Left renal cortex interstitium (tissue), 4 donors: ENCODE results near the gene TCF12. TPM values are rescaled to one million over a fixed set of nuclear protein-coding genes. Genes with fewer than 3 reads are reported as not detected.
A peak's percentile ranks its signal among the peaks of the same experiment; 100 is the strongest.
"Not testable (repeated sequence)": the region's sequence is repeated elsewhere in the genome, so short reads cannot be mapped to it uniquely, and the experiment has no call there.

Experiments
- DNase-seq, 4 donors: peaks; one replicate each; pipeline ENCODE4 v3.0.0-alpha.2; 2013; ENCODE audit warnings: low read depth in 4 of 4, low spot score in 2 of 4, missing footprints in 1 of 4
- polyA plus RNA-seq, 4 donors: library from polyadenylated mRNA; unstranded; fragments of 120-200 nt; gene quantifications; one replicate each; pipeline ENCODE4 v1.2.1, GENCODE V29; 2013; ENCODE audit not compliant: insufficient read length in 4 of 4

Gene TCF12
- polyA plus RNA-seq, 4 donors, result 153 to 190 (median 164) TPM

DNA sequence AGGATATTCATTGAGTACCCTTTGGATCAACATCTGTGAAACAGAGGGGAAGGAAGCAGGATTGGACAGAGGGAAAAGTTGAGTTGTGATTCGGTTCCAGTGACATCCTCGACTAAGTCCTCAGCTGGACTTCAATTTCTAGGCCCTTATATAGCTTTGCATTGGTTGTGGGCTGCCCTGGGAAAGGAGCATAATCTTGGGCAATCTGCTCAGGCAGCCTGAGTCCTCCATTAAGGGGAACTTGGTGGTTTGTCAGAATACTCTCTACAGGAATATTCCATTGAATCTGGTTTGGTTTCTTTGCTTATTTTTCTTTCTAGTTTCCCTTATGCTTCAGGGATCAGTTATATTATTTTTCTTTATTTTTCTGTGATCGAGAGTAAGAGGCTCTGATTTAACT is 94.1 kb downstream of the TCF12 start:
- no peak for DNase-seq

DNA sequence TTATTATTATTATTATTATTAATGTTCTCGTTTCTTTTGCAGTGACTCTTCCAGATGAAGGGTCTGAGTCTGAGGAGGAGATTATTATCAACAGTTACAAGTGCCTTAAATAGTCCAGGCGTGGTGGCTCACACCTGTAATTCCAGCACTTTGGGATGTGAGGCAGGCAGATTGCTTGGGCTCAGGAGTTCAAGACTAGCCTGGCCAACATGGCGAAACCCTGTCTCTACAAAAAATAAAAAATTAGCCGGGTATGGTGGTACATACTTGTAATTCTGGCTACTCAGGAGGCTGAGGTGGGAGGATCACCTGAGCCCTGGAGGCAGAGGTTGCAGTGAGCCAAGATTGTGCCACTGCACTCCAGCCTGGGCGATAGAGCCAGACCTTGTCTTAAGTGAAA is 96.5 kb downstream of the TCF12 start:
- DNase-seq, result not testable (repeated sequence)

DNA sequence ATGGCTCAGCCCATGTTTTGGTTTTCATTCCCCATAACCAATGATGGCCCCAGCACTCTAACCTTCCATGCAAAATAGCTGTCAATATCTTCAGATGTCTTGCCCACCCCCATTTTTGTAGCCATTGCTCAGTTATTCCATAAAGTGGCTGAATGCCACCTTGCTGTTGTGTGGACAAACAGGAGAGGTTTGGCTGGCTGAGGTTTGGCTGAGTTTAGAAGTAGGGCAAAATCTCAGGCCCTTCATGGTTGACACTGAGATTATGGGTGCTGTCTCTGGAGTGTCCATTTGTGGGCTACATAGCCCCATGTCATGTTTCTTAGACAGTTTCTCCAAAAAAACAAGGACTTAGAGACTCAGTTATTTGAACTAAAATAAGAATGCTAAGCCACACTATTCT is 96.9 kb downstream of the TCF12 start:
- DNase-seq, result no peak

DNA sequence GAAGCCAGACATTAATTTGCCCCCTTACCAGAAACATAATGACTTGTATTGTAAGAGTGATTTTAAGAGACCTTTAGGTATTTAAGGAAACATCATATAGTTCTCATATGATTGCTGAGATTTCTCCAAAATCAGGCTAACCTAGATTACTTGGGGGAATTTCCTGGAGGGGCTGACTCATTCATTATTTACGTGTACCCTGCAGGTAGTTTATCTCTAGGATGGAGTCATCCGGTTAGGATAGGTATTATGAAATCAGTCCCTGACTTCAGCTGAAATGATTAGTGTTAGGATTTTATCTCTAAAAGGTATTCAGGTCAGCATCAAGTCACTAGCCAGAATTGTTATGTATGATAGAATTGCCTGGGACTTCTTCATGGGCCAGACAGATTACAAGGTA is 97.5 kb downstream of the TCF12 start:
- DNase-seq, result no peak

DNA sequence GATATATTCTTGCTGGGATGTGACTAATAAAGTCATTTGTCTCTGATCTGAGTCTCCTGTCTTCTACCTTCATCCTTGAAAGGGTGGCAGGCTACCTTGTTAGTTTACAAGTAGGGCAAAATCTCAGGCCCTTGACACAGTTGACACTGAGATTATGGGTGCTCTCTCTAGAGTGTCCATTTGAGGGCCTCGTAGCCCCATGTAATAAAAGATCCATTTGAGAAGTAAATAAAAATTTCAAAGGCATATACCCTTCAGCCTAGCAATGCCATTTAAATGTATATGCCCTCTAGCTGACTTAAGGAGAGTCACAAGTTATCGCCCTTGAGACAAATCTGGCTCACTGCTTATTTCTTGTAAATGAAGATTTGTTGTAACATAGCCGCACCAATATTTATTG is 98.6 kb downstream of the TCF12 start:
- DNase-seq, result no peak

DNA sequence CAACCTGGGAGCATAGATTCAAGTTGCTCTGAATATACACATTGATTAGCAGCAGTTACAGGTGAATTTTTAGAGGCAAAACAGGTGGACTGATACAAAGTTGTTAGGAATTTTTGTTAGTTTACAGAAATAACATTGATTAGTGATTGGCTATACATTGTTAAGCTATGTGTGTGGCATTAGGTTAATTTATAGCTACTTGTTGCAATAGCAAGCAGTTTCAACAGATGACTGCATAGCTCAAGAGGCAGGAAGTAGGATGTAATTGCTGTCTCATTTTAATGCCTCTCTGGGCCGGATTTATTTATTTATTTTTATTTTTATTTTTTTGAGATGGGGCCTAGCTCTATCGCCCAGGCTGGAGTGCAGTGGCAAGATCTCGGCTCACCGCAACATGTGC is 99.7 kb downstream of the TCF12 start:
- no peak for DNase-seq

DNA sequence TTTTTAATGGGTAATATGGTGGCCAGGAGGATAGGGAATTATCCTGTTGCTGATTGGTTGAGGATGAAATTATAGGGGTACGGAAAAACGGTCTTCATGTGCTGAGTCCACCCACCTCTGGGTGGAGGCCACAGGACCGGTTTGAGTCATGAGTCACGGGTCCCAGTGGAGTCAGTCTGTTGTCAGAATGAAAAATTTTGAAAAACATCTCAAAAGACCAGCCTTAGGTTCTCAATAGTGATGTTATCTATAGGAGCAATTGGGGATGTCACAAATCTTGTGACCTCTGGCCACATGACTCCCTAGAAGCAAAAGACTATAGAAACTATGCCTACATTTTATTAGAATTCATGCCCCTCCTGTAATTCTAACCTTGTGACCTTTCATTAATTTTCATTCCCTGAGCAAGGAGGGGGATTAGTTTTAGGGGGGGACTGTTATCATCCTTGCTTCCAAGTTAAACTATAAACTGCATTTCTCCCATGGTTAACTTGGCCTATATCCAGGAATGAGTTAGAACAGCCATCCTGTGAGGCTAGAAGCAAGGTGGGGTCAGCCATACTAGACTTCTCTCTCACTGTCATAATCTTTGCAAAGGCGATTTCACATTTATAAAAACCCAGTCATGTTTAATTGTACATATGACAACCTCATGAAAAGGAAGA is 101.2 kb downstream of the TCF12 start:
- no peak for DNase-seq

DNA sequence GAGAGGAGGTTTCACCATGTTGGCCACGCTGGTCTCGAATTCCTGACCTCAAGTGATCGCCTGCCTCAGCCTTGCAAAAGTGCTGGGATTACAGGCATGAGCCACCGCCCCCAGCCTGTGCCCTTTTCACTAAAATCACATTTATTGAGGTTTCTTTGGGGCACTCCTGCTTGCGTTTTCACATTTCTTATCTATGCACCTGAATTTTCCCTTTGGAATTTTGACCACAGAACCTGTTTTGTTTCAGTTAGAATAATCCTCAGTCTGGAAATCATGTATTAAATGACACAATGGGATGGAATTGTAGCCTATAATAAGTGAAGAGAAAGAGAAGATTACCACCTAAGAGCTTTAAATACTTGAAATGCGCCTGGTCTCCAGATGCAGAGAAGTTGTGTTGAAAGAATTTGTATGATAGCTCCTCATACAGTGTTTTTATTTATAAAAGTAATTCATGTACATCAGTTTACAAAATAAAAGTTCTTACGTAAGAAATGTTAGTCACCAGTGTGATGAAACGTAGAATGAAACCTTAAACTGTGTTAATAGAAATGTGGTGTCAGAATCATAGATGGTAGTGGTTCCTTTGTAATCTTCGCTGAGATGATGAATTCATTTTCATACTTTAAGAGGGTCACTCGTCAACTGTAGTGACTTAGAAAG is 107.0 kb downstream of the TCF12 start:
- DNase-seq, result no peak

DNA sequence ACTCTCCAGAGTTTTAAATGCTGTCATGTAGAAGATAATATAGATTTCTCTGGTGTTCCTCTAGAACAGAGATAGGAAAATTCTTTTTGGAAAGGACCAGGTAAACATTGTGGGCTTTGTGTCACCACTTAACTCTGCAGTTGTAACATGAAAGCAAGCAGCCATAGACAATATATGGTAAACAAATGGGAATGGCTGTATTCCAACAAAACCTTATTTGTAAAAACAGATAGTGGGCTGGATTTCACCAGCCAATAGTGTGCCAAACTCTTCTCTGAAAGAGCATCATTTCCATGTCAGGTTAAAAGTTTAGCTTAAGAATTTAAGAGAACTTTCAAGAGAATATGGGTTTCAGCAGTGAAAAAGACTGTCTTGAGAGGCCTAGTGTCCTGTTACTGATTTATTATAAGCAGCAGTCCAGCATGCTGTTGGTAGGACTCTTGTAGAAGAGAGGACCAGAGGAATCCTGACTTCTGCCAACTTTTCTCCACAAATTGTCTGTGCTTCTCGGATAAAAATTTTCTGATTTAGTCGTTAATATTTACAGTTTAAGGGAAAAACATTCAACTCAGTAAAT is 107.7 kb downstream of the TCF12 start:
- peak in 2 of 4 donors; percentile 21 to 36 for DNase-seq

DNA sequence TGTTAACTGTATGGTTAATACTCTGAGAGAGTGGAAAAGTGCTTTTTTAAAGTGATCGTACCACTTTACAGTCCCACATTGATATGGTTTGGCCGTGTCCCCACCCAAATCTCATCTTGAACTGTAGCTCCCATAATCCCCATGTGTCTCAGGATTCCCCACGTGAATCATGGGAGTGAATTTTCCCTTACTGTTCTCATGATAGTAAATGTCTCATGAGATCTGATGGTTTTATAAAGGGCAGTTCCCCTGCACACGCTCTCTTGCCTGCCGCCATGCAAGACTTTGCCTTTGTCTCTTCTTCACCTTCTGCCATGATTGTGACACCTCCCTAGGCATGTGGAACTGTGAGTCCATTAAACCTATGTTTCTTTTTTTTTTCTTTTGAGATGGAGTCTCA is 109.2 kb downstream of the TCF12 start:
- no peak for DNase-seq

DNA sequence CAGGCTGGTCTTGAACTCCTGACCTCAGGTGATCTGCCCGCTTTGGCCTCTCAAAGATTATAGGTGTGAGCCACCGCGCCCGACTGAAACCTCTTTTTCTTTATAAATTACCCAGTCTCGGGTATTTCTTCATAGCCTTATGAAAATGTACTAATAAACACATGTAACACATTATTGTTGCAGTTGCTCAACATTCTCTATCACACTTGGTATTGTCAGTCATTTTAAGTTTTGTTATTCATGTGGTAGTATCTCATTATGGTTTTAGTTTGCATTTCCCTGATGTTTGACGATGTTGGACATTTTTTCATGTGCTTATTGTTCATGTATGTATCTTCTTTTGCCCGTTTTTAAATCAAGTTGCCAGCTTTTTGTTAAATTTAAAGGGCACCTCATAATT is 109.7 kb downstream of the TCF12 start:
- no peak for DNase-seq

DNA sequence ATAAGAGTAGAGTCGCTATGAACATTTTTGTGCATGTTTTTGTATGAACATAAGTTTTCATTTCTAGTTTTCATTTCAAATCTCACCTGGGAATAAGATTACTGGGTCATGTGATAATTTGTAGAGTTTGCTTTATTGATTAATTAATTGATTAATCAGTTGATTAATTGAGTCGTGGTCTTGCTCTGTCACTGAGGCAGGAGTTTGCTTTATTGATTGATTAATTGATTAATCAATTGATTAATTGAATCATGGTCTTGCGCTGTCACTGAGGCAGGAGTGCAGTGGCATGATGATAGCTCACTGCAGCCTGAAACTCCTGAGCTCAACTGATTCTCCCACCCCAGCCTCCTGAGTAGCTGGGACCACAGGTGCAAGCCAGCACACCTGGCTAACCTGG is 111.6 kb downstream of the TCF12 start:
- no peak for DNase-seq

DNA sequence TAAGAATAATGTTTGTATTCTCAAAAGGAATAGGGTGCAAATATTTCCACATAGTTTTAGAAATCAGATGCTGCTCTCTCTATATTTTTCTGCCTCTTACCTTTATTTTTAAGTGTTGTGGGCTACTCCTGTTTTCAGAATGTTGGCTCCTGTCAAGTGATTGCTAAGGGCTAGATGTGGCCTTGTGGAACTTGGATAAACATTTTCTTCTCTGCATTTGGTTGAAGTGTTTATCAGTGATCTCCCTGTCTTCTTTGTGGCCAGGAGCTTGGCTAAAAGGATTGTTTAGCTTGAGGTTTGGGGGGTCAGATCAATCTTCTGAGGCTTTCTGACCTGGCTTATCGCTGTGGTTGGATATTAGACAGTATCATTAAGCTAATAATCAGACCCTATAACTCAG is 112.6 kb downstream of the TCF12 start:
- DNase-seq, result no peak

DNA sequence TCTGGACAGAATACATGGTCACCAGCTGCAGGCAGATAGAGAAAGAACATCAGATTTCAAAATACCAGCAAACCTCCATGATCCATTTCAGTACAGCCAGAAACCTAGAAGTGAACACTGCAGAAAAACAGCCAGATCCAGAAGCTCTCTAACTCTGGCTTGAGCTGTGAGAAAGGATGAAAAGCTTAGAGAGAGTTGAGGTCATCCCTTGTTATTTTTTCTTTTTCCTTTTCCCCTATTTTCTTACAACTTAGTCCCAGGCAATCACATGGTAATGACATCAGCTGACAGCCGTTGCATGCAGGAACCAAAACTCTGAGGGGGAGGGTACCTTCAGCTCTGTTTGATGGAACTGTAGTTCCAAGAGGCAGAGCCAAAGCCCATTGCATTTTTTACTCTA is 113.2 kb downstream of the TCF12 start:
- no peak for DNase-seq

DNA sequence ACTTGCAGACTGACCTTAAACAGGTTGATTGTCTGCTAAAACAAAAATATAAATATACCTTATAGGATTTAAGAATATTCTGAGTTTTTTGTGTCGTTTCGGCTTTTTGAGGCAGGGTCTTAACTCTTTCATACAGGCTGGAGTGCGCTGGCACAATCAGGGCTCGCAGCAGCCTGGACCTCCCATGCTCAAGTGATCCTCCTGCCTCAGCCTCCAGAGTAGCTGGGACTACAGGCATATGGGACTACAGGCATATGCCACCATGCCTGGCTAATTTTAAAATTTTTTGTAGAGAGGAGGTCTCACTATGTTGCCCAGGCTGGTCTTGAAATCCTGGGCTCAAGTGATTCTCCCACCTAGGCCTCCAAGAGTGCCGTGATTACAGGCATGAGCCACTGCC is 113.9 kb downstream of the TCF12 start:
- DNase-seq, result no peak

DNA sequence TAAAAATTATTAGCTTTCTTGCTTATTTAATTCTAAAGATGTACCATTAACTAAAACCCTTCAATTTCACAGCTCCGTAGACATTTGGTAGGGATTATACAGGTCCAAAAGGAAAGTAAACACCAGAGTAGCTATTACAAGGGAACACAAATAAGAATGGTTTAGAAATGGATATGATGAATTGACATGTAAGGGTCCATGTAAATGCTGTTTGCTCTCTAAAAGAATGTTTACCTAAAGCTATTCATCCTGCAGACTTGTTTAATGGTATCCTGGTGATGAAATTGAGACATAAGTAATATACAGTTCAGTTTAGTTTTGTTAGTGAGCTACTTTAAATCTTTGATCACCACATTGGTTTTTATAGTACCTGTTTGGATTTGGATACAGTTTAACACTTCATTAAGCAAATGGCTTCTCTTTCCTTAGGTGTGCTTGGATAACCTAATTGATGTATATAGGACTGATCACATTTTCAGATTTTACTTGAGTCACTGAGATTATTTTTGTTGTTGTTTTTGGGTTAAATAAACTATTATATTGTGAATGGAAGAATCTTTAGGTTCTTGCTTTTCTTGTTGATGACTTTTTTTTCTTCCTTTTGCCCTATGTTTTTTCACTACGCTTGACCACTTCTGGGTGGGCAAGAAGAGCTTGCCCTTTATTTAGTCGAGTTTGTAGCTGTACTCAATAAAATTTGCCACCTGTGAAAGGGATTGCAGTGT is 115.4 kb downstream of the TCF12 start:
- no peak for DNase-seq

DNA sequence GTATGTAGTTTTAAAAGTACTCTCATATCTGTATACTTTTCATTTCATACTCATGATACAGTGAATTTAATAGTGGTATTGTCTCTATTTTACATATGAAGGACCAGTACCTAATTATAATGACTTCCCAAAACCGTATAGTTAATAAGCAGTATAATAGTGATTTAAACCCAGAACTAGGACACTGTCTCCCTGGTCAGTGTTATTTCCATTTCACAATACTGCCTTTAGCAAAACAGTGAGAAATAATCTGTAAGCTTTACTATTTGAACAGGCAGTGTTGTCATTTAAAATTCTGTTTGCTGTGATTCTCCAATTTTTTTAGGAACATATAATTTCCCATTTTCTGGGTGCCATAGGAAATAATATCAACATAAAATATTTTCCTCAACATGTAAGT is 116.2 kb downstream of the TCF12 start:
- no peak for DNase-seq

DNA sequence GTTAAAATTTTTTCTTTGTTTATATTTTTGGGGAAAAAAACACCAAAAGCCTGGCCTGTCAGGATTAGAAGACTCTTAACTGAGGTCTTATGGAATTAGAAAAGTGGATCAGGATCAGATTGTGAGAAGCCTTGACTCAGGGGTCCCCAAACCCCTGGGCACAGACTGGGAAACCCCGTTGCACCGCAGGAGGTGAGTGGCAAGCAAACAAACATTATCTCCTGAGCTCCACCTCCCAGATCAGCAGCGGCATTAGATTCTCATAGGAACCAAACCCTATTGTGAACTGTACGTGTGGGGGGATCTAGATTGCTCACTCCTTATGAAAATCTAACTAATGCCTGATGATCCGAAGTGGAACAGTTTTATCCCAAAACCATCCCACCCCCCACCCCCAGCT is 117.2 kb downstream of the TCF12 start:
- DNase-seq, result no peak

DNA sequence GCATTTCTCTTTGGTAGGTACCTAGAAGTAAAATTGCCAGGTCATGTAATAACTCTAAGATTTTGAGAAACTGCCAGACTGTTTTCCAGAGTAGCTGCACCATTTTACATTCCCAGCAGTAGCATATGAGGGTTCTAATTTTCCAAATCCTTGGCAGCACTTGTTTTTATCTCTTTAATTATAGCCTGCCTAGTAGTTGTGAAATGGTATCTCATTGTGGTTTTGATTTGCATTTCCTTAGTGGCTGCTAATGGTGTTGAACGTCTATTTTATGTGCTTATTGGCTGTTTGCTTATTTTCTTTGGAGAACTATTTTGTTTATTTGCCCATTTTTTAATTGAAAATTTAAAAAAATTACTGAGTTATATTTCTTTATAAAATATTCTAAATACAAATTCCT is 117.9 kb downstream of the TCF12 start:
- no peak for DNase-seq

DNA sequence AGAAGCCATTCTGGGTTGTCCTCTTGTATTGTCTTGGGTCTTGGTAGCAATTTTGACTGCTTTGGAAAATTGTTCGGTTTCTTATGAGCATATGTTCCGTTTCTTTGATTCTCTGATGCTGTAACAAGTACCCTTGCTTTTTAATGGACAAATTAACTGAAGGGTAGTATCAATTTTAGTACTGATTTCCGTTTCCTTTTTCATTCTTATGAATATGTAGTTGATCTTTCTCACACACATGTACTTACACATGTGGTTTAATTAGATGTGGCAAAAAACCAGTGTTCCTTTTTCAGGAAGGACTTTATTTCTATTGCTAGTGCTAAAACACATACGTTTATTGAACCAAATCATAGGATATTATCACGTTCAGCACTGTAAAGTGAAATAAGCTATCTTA is 119.1 kb downstream of the TCF12 start:
- DNase-seq, result no peak

DNA sequence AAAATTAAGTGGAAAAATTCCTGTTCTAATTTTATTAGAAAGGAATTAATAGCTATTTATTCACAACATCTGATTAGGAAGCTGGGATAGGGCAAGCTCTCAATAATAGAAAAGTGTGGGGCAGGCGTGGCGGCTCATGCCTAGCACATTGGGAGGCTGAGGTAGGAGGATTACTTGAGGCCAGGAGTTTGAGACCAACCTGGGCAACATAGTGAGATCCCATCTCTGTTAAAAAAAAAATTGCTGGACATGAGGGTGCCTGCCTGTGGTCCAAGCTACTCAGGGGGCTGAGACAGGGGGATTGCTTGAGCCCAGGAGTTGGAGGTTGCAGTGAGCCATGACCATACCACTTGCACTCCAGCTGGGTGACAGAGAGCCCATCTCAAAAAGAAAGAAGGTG is 119.6 kb downstream of the TCF12 start:
- DNase-seq, result no peak

DNA sequence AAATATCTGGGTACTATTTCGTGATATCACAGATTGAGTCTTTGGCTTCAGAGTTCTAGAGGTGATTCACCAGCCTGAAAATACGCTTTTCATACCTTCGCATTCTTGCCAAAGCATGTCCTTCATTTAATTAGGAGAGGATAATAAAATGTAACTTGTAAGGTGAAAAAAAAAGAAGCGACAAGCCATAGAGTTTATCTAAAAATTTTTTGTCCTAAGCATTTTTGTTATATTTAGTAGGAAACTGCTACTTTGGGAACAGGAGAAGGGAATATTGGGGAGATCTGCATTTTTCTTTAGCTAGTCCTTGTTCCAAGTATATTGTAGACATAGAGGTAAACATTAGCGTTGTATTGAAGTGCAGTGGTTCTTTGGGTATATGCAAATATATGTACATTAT is 120.1 kb downstream of the TCF12 start:
- no peak for DNase-seq
